Measurements from ENCODE around the gene IGSF9B. TPM values are rescaled to one million over a fixed set of nuclear protein-coding genes. Genes with fewer than 3 reads are reported as not detected.

The IGSF9B gene
- total and polyA plus RNA-seq, 2 experiments from 2014 or later, result 1.7 to 5.9 TPM

DNA sequence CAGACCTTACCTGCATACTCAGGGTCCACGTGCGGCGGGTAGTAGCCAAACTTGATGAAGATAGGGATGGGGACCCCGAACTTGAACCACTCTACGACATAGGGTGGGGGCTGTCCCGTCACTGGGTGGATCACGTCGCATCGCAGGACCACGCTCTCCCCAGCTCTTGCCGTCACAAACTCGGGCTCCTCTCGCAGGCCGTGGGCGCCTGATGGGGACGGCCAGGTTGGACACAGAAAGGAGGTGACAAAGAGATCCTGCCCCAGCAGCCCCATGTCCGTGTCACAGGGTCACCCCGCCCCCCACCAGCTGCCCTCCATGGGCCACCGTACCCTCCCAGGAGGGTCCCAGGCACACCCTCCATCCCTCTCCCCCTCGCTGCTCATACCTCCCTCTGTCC is 10.7 kb downstream of the IGSF9B start:
- peaks cover 22% of the 10 kb centered on the region for H3K4me1 ChIP-seq (ENCODE audit: low read depth)
- no peaks in the 10 kb centered on the region for H3K9me3 ChIP-seq (ENCODE audit: low read depth)
- TF ChIP-seq, protein P1, sequence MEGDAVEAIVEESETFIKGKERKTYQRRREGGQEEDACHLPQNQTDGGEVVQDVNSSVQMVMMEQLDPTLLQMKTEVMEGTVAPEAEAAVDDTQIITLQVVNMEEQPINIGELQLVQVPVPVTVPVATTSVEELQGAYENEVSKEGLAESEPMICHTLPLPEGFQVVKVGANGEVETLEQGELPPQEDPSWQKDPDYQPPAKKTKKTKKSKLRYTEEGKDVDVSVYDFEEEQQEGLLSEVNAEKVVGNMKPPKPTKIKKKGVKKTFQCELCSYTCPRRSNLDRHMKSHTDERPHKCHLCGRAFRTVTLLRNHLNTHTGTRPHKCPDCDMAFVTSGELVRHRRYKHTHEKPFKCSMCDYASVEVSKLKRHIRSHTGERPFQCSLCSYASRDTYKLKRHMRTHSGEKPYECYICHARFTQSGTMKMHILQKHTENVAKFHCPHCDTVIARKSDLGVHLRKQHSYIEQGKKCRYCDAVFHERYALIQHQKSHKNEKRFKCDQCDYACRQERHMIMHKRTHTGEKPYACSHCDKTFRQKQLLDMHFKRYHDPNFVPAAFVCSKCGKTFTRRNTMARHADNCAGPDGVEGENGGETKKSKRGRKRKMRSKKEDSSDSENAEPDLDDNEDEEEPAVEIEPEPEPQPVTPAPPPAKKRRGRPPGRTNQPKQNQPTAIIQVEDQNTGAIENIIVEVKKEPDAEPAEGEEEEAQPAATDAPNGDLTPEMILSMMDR (IDR thresholded peaks at IDR 0.05; ENCODE audit: low read depth, low read length), result no peak
- no peak overlapping the region for H3K4me3 ChIP-seq
- no peak overlapping the region for H3K27ac ChIP-seq
- H3K27me3 ChIP-seq, result no peaks in the 10 kb centered on the region
- DNase-seq (ENCODE audit: low read depth in 1 of 2, low spot score in 1 of 2), result no peak
- H3K36me3 ChIP-seq, result no peaks in the 10 kb centered on the region

DNA sequence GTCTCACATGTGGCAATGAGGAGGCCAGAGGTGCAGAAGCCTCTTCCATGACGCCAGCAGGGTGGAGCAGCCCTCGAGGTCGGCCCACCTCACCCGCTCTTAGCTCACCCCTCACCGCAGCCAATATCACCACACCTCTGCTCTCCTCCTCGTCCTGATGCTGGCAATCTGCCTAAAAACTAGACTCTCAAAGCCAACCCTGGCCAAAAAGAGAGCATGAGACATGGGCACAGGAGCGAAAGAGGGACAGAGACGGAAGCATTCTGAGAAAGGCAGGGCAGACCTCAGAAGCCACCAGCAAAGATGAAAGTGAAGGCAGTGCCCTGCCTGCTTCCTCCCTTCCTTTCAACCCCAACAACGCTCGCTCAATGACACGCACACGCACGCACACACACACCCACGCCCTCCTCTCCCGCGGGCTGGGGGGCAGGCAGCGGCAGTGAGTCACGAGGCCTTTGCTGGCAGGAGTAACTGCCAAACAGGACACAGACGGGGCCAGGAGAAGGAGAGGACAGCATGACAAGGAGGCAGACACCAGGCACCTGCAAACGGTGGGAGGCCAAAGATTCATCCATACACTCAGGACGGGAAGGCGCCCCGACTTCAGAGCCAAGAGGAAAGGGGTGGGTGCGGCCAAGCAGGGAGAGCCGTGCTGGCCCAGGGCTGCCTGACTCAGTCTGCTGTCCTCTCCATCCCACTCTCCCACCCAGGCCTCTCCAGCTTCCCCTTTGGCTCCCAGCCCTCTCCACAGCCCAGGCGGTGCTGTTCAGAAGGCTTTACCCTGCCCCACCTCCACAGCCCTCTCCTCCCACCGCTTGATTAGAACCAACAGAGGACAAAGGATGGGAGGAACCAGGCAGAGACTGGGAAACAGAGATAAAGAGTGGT is 11.4 kb downstream of the IGSF9B start:
- no peaks in the 10 kb centered on the region for H3K9me3 ChIP-seq (ENCODE audit: low read depth)
- peaks cover 15% of the 10 kb centered on the region for H3K4me1 ChIP-seq (ENCODE audit: low read depth)
- no peaks in the 10 kb centered on the region for H3K36me3 ChIP-seq
- DNase-seq (ENCODE audit: low read depth in 1 of 2, low spot score in 1 of 2), result peak in 1 of 2 donors; percentile 69
- no peaks in the 10 kb centered on the region for H3K27me3 ChIP-seq
- TF ChIP-seq, protein P1 (IDR thresholded peaks at IDR 0.05; ENCODE audit: low read depth, low read length), result no peak
- H3K4me3 ChIP-seq, result no peak overlapping the region
- no peak overlapping the region for H3K27ac ChIP-seq

DNA sequence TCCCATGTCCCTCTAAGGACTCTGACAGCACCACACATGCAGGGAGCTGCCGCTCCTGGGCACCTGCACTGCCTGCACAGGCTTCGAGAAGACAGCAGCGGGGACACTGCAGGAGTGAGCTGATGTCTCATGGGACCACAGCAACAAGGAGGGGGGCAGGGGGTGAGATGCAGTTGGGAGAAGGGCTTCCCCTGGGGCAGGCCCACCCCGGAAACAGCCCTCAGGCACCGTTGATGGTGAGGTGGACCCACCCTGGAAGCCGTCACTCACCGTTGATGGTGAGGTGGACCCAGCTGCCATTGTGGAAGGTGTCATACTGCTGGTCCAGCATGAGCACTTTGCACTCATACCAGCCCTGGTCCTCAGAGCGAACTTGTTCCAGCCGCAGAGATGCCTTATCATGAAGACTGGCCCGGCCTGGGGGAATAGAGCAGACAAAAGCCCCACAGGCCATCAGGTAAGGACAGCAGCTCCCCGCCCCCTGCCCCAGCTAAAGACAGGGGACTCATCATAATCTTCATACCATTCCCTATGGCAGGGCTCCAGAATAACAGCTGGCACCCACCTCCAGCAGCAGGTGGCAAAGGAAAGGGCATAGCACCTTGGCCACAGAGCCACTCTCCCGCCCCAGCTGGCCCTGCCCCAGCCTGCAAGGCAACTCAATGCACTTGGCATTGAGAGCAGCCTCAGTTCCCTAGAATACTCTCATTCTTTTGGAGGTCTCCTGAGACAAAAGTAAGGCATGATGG is 12.6 kb downstream of the IGSF9B start:
- H3K27ac ChIP-seq, result no peak overlapping the region
- peaks cover 10% of the 10 kb centered on the region for H3K4me1 ChIP-seq (ENCODE audit: low read depth)
- no peak overlapping the region for H3K4me3 ChIP-seq
- H3K36me3 ChIP-seq, result no peaks in the 10 kb centered on the region
- H3K9me3 ChIP-seq (ENCODE audit: low read depth), result no peaks in the 10 kb centered on the region
- H3K27me3 ChIP-seq, result no peaks in the 10 kb centered on the region
- no peak for DNase-seq (ENCODE audit: low read depth in 1 of 2, low spot score in 1 of 2)
- TF ChIP-seq, protein P1 (IDR thresholded peaks at IDR 0.05; ENCODE audit: low read depth, low read length), result no peak

DNA sequence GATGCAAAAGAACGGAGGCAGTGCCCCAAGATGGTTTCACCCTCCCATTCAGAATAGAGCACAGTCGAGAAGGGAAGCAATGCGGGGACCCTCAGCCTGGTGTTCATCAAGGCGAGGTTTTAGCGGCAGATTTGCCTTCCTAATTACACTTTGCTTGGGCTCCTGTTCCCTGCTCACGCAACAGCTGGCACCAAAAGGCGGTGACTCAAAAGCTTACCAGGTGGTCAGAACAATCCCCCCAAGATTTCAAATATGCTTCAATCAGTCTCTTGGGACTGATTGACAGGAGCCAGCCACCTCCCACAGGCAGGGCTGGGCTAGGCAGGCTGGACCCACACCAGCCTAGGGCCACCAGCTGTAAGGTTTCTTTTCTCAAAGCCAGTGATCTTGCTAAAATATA is 14.2 kb downstream of the IGSF9B start:
- no peaks in the 10 kb centered on the region for H3K4me1 ChIP-seq (ENCODE audit: low read depth)

DNA sequence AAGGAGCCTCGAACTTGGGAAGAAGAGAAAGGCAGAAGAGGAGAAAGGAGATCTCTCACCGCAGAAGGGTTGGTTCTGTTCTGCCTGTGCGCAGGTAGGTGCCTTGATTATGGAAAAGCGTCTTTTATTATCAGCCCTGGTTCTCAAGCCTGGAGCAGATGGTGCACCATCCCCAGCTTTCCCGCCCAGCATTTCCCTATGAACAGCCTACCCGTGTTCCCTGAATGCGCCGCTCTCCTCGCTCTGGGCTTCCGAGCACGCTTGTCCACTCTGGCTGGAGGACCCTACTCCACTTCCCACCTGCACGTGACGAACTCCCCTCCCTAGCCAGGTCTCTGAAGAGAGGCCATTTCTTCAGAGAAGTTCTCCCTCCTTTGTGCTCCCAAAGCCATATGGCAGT is 15.2 kb downstream of the IGSF9B start:
- Histone ChIP-seq H3K4me1 (ENCODE audit: low read depth) (no peaks in the 10 kb centered on the region), H3K27me3 (no peaks in the 10 kb centered on the region), H3K4me3 (no peak overlapping the region), H3K36me3 (no peaks in the 10 kb centered on the region), H3K27ac (no peak overlapping the region), H3K9me3 (ENCODE audit: low read depth) (no peaks in the 10 kb centered on the region)
- TF ChIP-seq, protein P1 (IDR thresholded peaks at IDR 0.05; ENCODE audit: low read depth, low read length), result no peak
- DNase-seq (ENCODE audit: low read depth in 1 of 2, low spot score in 1 of 2), result no peak

More for the DNA sequence above, 14.2 kb downstream of the IGSF9B start:
- DNase-seq (ENCODE audit: low read depth in 1 of 2, low spot score in 1 of 2), result no peak
- Histone ChIP-seq H3K9me3 (ENCODE audit: low read depth) (no peaks in the 10 kb centered on the region), H3K4me3 (no peak overlapping the region), H3K27ac (no peak overlapping the region), H3K36me3 (no peaks in the 10 kb centered on the region), H3K27me3 (no peaks in the 10 kb centered on the region)
- TF ChIP-seq, protein P1 (IDR thresholded peaks at IDR 0.05; ENCODE audit: low read depth, low read length), result no peak

Measured in cardiac muscle cell (in vitro differentiated cells and primary cell).